Type B pancreatic cell (in vitro differentiated cells): Measurements from ENCODE around the gene TSHZ2. TPM values are rescaled to one million over a fixed set of nuclear protein-coding genes. Genes with fewer than 3 reads are reported as not detected.

Experiments
- DNase-seq: peaks from one replicate; pipeline ENCODE4 v3.0.0; 2021; ENCODE audit warnings: mixed read lengths; ENCODE audit not compliant: unreplicated experiment; ENCODE audit errors: extremely low spot score
- H3K27ac Mint-ChIP-seq: 2 replicates; pipeline ENCODE4 v1.8.0; 2021; ENCODE audit warnings: mild to moderate bottlenecking, mixed read lengths
- H3K27me3 Mint-ChIP-seq: 2 replicates; pipeline ENCODE4 v1.8.0; 2021; ENCODE audit warnings: mixed read lengths
- H3K36me3 Mint-ChIP-seq: 2 replicates; pipeline ENCODE4 v1.8.0; 2021; ENCODE audit warnings: mixed read lengths
- H3K4me1 Mint-ChIP-seq: one replicate; pipeline ENCODE4 v1.8.0; 2021; ENCODE audit warnings: mixed read lengths; ENCODE audit not compliant: unreplicated experiment
- H3K4me3 Mint-ChIP-seq: 2 replicates; pipeline ENCODE4 v1.8.0; 2021; ENCODE audit warnings: mild to moderate bottlenecking, mixed read lengths
- H3K9me3 Mint-ChIP-seq: 2 replicates; pipeline ENCODE4 v1.8.0; 2021; ENCODE audit warnings: mixed read lengths
- total RNA-seq: library from RNA; stranded (reverse); gene quantifications from 2 replicates; pipeline ENCODE4 v1.2.1, GENCODE V29; 2021; ENCODE audit warnings: low replicate concordance
- TF ChIP-seq, protein P1 (sequence below): fragments of 200-600 bp; sonication (generic); conservative IDR thresholded peaks from 2 replicates; pipeline ENCODE4 v1.5.0; 2021; ENCODE audit warnings: antibody characterized with exemption, mild to moderate bottlenecking

The TSHZ2 gene
- total RNA-seq, 1 donor from 2014 or later, result 45.5 TPM

DNA sequence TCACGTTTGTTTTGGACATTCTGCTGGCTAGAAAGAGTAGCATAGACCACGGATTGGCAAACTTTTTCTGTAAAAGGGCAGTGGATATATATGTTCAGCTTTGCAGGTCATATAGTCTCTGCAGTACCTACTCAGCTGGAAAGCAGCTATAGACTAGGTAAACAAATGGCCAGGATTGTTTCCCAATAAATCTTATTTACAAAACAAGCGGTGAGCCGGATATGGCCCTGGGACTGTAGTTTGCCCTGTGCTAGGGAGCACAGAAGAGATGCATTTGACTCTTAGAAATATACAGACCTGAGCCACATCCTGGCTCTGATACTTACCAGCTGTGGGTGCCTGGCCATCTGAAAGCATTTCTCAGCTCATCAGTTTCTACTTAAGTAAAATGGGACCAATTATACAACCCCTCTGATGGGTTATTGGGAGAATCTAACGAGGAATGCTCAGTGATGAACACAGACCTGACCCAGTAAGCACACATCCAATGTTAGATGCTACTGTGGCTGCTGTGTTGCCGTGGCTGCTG is 120.7 kb downstream of the TSHZ2 start:
- H3K4me1 Mint-ChIP-seq, result peaks cover 4% of the 10 kb centered on the region
- no peaks in the 10 kb centered on the region for H3K27me3 Mint-ChIP-seq
- no peak overlapping the region for H3K27ac Mint-ChIP-seq
- TF ChIP-seq, protein P1, sequence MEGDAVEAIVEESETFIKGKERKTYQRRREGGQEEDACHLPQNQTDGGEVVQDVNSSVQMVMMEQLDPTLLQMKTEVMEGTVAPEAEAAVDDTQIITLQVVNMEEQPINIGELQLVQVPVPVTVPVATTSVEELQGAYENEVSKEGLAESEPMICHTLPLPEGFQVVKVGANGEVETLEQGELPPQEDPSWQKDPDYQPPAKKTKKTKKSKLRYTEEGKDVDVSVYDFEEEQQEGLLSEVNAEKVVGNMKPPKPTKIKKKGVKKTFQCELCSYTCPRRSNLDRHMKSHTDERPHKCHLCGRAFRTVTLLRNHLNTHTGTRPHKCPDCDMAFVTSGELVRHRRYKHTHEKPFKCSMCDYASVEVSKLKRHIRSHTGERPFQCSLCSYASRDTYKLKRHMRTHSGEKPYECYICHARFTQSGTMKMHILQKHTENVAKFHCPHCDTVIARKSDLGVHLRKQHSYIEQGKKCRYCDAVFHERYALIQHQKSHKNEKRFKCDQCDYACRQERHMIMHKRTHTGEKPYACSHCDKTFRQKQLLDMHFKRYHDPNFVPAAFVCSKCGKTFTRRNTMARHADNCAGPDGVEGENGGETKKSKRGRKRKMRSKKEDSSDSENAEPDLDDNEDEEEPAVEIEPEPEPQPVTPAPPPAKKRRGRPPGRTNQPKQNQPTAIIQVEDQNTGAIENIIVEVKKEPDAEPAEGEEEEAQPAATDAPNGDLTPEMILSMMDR, result no peak
- DNase-seq, result no peak
- no peak overlapping the region for H3K4me3 Mint-ChIP-seq
- H3K9me3 Mint-ChIP-seq, result no peaks in the 10 kb centered on the region
- peaks cover 3% of the 10 kb centered on the region for H3K36me3 Mint-ChIP-seq

DNA sequence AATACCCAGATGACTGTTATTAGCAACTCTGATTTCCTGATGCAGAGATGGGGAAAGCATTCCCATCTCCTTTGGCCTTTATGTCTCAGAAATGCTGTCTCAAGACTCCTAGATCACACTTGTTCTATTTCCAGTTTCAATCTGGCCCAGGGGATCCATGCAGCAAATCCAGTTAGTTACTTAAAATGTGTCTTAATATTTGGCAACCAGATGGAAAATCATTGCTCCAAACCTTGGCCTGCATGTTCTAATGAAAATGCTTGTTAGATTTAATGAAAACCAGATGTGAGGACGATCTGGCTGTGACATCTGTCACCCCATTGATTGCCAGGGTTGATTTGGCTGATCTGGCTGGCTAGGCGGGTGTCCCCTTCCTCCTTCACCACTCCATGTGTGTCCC is 125.2 kb downstream of the TSHZ2 start:
- TF ChIP-seq, protein P1, result no peak
- peaks cover 13% of the 10 kb centered on the region for H3K4me1 Mint-ChIP-seq
- no peak for DNase-seq
- H3K4me3 Mint-ChIP-seq, result no peak overlapping the region
- peaks cover 4% of the 10 kb centered on the region for H3K9me3 Mint-ChIP-seq
- no peaks in the 10 kb centered on the region for H3K27me3 Mint-ChIP-seq
- no peak overlapping the region for H3K27ac Mint-ChIP-seq
- peaks cover 11% of the 10 kb centered on the region for H3K36me3 Mint-ChIP-seq

- TF ChIP-seq, protein P1, result no peak
- peaks cover 4% of the 10 kb centered on the region for H3K9me3 Mint-ChIP-seq
- no peak overlapping the region for H3K4me3 Mint-ChIP-seq
- H3K27me3 Mint-ChIP-seq, result no peaks in the 10 kb centered on the region
- H3K4me1 Mint-ChIP-seq, result peaks cover 13% of the 10 kb centered on the region
- H3K36me3 Mint-ChIP-seq, result peaks cover 11% of the 10 kb centered on the region
- DNase-seq, result no peak
- no peak overlapping the region for H3K27ac Mint-ChIP-seq
Measured at GRCh38 chr20:53097791-53098190, 125.6 kb downstream of the TSHZ2 start.

DNA sequence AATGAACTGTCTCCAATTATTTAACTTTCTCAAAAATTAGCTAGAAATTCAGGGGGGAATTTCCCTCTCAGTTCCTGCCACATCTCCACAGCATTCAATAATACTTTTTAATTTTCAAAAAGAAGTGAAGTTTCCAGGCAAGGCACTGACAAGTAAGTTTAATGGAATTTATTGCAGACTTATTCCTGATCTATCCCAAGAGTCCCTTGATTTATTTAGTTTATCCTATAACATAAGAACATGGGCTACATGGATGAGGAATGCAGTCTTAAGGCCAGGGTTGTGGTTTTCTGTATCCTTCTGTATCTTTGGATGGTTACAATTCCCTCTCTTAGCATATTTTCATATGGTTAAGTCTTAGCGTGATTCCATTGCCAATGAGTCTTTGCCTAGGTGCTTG is 126.5 kb downstream of the TSHZ2 start:
- H3K27ac Mint-ChIP-seq, result no peak overlapping the region

DNA sequence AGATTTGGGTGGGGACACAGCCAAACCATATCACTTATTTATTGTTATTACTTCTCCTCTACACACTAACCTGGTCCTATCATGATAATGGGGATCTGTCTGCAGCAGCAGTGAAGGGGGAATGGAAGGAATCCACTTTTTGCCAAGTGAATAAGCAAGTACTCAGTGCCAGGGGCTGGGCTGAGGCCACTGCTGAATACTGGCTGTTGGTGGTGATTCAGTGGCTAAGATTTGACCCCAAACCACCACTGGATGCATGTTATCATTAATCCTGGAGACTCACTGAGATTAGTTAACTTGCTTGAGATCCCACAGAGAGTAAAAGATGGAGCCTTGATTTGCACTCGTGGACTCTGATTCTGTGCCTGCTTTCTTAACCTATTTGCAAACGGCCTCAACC is 127.7 kb downstream of the TSHZ2 start:
- TF ChIP-seq, protein P1, result no peak
- H3K27ac Mint-ChIP-seq, result peak overlapping the region; percentile 25
- H3K36me3 Mint-ChIP-seq, result peaks cover 11% of the 10 kb centered on the region
- DNase-seq, result no peak
- H3K4me3 Mint-ChIP-seq, result no peak overlapping the region
- peaks cover 29% of the 10 kb centered on the region for H3K4me1 Mint-ChIP-seq
- H3K27me3 Mint-ChIP-seq, result no peaks in the 10 kb centered on the region
- H3K9me3 Mint-ChIP-seq, result peaks cover 4% of the 10 kb centered on the region

More for the DNA sequence above, 126.5 kb downstream of the TSHZ2 start:
- Mint-ChIP-seq H3K4me1 (peaks cover 21% of the 10 kb centered on the region), H3K9me3 (peaks cover 4% of the 10 kb centered on the region), H3K36me3 (peaks cover 11% of the 10 kb centered on the region), H3K27me3 (no peaks in the 10 kb centered on the region), H3K4me3 (no peak overlapping the region)
- no peak for DNase-seq
- TF ChIP-seq, protein P1, result no peak

DNA sequence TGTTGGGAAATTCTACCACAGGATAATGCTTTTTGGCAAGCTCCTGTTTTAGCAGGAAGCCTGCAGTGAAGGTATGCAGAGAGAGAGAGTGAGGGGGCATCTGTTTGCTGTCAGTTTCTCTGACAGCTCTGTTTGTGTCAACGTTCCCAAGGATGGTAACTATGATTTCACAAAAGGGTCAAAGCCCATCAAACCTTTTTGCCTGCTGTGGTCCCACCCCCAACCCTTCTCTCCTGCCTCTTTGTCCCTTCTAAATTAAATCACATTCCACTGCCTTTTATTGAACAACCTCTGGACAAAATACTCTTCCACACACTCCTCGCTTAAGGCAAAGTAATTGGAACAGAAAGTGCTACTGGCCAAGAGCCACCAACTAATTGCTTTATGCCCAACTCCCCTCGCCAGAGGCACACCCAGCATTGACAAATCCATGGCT is 128.3 kb downstream of the TSHZ2 start:
- H3K9me3 Mint-ChIP-seq, result peaks cover 4% of the 10 kb centered on the region
- H3K27me3 Mint-ChIP-seq, result no peaks in the 10 kb centered on the region

More for the DNA sequence above, 128.3 kb downstream of the TSHZ2 start:
- TF ChIP-seq, protein P1, result no peak
- H3K4me1 Mint-ChIP-seq, result peaks cover 29% of the 10 kb centered on the region
- no peak overlapping the region for H3K27ac Mint-ChIP-seq
- no peak for DNase-seq
- H3K36me3 Mint-ChIP-seq, result peaks cover 8% of the 10 kb centered on the region
- no peak overlapping the region for H3K4me3 Mint-ChIP-seq
